ENCODE results near the gene NUP62. TPM values are rescaled to one million over a fixed set of nuclear protein-coding genes. Genes with fewer than 3 reads are reported as not detected.

The NUP62 gene
- total RNA-seq, 1 donor from 2014 or later: 26.8 TPM

DNA sequence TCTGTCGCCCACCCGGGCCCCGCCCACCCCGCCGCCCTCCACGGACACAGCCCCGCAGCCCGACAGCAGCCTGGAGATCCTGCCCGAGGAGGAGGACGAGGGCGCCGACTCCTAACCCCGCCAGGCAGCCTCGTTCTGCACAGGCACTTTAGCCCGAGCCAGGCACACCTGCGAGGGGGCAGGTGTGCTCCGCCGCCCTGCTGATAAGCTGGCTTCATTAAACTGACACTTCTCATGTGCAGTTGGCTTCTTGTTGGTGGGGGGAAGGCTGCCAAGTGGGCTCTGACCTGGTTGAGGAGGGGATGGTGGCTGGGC is 40.8 kb downstream of the NUP62 start:
- intact Hi-C loops (cut with DNase I): no loop called here
- DNase-seq (ENCODE audit: low spot score): no peak

DNA sequence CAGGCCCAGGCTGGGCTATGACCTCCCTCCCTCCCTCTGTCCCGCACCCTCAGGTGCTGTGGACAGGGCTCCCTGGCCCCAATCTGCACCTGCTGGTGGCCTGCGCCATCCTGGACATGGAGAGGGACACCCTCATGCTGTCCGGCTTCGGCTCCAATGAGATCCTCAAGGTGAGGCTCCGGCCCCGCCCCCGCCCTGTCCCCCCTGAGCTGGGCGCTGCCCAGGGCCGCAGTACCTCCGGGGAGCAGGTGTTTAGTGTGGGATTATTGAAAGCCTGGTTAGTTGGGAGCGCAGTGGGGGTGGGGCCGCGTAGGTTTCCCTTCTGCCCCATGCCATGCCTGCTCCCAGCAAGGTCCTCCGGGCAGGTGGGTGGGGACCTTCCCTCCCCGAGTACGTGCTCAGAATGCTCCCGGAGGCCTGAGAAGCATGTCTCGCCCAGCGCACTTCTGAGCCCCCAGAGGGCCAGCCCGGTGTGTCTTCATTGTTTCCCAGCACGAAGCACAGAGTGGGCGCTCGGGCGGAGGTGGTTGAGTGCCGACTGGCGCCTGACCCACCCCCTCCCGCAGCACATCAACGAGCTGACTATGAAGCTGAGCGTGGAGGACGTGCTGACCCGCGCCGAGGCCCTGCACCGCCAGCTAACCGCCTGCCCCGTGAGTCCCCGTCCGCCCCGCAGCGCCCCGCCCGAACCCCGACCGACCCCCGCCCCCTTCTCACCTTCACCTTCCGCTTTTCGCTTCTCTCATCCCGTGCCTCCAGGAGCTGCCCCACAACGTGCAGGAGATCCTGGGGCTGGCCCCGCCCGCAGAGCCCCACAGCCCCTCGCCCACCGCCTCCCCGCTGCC is 41.4 kb downstream of the NUP62 start:
- no peak for DNase-seq (ENCODE audit: low spot score)
- intact Hi-C loops (cut with DNase I): no loop called here

- intact Hi-C loops (cut with DNase I): no loop called here
- DNase-seq (ENCODE audit: low spot score): no peak
These were observed 42.2 kb downstream of the NUP62 start for GRCh38 chr19:49887037-49887664.

DNA sequence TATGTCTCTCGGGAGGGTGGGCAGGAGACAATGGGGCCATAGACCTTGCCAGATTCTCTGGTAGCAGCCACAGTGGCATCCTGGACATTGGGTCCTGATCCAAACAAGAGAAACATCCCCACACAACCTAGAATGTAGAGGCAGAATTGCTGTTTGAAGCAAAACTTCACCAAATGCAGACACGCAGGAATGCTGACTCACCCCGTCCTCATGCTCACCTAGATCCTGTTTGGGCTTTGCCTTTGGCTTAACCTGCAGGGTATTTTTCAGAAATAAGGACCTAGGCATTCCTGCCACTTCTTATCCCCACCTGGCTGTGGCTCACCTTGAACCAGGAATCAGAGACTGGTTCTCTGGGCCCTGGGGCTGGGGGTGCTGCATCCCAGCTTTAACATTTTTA is 44.5 kb downstream of the NUP62 start:
- no peak for DNase-seq (ENCODE audit: low spot score)
- intact Hi-C loops (cut with DNase I): no loop called here

DNA sequence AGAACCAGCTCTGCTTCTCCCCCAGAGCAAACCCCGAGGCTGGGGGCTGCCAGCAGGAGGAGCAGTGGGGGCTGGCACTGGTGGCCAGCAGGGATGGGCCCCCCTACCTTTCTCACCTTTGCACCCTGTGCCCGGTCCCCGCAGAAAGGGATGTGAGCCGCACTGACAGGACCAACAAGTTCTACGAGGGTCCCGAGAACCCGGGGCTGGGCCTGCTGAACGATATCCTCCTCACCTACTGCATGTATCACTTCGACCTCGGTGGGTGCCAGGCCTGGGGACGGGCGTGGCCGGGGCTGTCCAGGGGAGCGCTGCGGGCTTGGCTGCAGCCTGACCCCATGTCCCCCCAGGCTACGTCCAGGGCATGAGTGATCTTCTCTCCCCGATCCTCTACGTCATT is 45.2 kb downstream of the NUP62 start:
- no peak for DNase-seq (ENCODE audit: low spot score)
- intact Hi-C loops (cut with DNase I): no loop called here

GRCh38 chr19:49883094-49883493 is 46.2 kb downstream of the NUP62 start:
- no peak for DNase-seq (ENCODE audit: low spot score)
- intact Hi-C loops (cut with DNase I): no loop called here

GRCh38 chr19:49882643-49883042 is 46.7 kb downstream of the NUP62 start:
- DNase-seq (ENCODE audit: low spot score): no peak
- intact Hi-C loops (cut with DNase I): no loop called here

GRCh38 chr19:49881672-49882394 is 47.5 kb downstream of the NUP62 start:
- no peak for DNase-seq (ENCODE audit: low spot score)
- intact Hi-C loops (cut with DNase I): no loop called here

DNA sequence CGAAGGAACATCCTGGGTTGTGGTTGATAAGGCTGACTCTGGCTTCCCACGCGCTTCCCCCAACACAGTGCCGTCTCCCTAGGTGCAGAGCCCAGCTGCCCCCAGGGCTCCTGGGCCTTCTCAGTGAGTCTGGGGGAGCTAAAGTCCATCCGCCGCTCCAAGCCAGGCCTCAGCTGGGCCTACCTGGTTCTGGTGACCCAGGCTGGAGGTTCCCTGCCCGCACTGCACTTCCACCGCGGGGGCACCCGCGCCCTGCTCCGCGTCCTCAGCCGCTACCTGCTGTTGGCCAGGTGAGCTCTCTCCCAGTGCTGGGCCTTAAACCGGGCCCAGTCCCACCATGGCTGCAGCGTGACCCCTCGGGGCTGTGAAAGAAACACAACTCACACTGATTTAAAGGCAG is 48.1 kb downstream of the NUP62 start:
- intact Hi-C loops (cut with DNase I): no loop called here

GRCh38 chr19:49880162-49880869 is 49.0 kb downstream of the NUP62 start:
- DNase-seq (ENCODE audit: low spot score): no peak
- intact Hi-C loops (cut with DNase I): no loop called here

More for the DNA sequence above, 48.1 kb downstream of the NUP62 start:
- no peak for DNase-seq (ENCODE audit: low spot score)

DNA sequence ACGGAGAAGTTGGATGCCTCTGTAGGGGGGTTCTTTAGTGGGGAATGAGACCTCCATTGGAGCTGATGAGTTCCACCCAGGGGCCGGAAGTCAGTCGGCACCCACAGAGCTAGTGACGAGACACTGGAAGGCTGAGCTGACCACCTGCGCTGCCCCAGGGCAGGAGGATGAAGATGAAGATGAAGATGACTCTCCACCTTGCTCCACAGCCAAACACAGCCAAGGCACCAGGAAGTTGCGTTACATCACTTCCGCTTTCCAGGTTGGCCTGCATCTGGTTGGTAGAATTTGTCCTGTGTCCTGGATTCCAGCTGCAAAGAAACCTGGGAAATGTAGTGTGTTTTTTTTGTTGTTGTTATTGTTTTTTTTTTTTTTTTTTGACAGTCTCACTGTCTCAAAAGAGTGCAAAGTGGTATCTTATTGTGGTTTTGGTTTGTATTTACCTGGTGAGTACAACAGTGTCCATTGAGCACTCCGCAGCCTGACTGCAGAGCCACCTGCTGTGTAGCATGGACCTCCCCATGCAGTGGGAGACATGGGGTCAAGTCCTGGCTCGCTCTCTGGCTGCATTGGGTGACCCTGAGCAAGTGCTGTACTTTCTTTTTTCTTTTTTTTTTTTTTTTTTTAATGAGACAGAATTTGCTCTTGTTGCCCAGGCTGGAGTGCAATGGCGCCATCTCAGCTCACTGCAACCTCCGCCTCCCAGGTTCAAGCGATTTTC is 49.9 kb downstream of the NUP62 start:
- intact Hi-C loops (cut with DNase I): loop anchor here (5.0 to 10.0 kb wide), 3 partner anchors 112 to 385 kb away; partner anchors contain the start of genes AP2A1, RPS11, VRK3 and ZNF473
- no peak for DNase-seq (ENCODE audit: low spot score)

- intact Hi-C loops (cut with DNase I): loop anchor here (5.0 to 10.0 kb wide), 3 partner anchors 111 to 384 kb away; partner anchors contain the start of genes AP2A1, RPS11, VRK3 and ZNF473
- no peak for DNase-seq (ENCODE audit: low spot score)
These were observed 50.6 kb downstream of the NUP62 start for GRCh38 chr19:49878744-49879070.

GRCh38 chr19:49877879-49878743 is 51.2 kb downstream of the NUP62 start:
- intact Hi-C loops (cut with DNase I): loop anchor here (1.0 to 10.0 kb wide), 4 partner anchors 11 to 383 kb away; partner anchors contain the start of genes AP2A1, PNKP, RPS11 and VRK3
- peak; percentile 99 for DNase-seq (ENCODE audit: low spot score)

GRCh38 chr19:49877020-49877878 is 52.1 kb downstream of the NUP62 start, which contains the start of the genes AKT1S1 and TBC1D17:
Gene AKT1S1, minus strand, starts transcription at chr19:49877355. Its CDS starts 4,060 bp downstream, at chr19:49873295.
Gene TBC1D17, plus strand, starts transcription at chr19:49877702. Its CDS starts 22 bp downstream, at chr19:49877724.
- DNase-seq (ENCODE audit: low spot score): peak; percentile 100
- intact Hi-C loops (cut with DNase I): loop anchor here (1.0 to 10.0 kb wide), 4 partner anchors 10 to 382 kb away; partner anchors contain the start of genes AP2A1, PNKP, RPS11 and VRK3

DNA sequence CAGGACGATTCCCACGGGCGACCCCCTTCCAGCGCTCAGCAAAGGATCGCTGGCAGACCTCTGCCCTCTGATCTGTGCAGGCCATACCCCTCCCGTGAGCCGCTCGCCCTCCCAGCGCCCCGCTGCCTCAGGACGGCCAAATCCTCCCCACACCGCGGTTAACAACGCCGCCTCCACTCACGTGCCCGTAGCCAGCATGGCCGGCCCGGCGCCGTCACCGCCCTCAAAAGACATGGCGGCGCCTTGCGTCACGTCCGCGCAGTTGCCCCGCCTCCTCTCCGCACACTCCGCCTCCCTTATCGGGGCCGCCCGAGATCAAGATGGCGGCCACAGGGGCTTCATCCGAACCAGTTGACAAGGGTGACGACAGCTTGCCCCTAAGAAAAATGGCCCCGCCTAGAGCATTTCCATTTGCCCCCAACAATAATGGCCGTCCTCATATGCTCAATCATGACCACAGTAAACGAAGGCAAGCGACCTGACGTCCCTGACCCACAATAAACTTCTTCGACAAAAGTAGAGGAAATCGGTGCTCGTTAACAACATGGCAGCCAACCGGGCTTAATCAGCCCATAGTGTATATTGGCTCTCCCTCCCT is 52.8 kb downstream of the NUP62 start:
- DNase-seq (ENCODE audit: low spot score): peak; percentile 99
- intact Hi-C loops (cut with DNase I): loop anchor here (1.0 to 10.0 kb wide), 4 partner anchors 9 to 382 kb away; partner anchors contain the start of genes AP2A1, PNKP, RPS11 and VRK3

- intact Hi-C loops (cut with DNase I): loop anchor here (5.0 to 10.0 kb wide), 3 partner anchors 109 to 381 kb away; partner anchors contain the start of genes AP2A1, RPS11, VRK3 and ZNF473
- DNase-seq (ENCODE audit: low spot score): peak; percentile 86
These were observed 53.4 kb downstream of the NUP62 start for GRCh38 chr19:49875857-49876421.

Measured in cardiac septum (tissue), 1 donor.